ENCODE data around the gene SPTBN2. TPM values are rescaled to one million over a fixed set of nuclear protein-coding genes. Genes with fewer than 3 reads are reported as not detected.

The SPTBN2 gene
- total and polyA plus RNA-seq, 2 of the 4 experiments (the other 2 are of a cell fraction), result 0.18 to 0.41 TPM

DNA sequence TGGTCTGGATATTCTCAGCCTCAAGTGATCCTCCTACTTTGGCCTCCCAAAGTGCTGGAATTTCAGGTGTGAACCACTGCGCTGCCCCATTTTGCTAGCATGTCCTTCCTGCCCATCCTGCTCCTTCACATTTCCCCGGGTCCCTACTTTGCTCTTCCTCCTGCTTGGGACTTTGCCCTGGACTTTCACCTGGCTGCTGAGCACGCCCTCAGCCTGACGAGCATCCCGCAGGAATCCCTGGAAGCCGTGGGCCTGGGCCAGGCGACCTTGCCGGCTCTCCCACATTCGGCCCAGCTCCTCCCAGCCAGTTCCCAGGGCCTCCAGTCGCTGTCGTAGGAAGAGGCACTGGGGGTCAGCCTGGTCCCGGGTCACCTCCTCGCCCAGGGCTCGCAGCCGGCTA lies 28.7 kb downstream of the SPTBN2 start:
- no peak overlapping the region for H3K23ac ChIP-seq (ENCODE audit: low read depth, low read length)
- H3K9ac ChIP-seq (ENCODE audit: low read depth, low read length), result no peak overlapping the region
- no peak overlapping the region for H3K18ac ChIP-seq (ENCODE audit: low read depth, low read length)
- no peak for TF ChIP-seq FOS (IDR thresholded peaks at IDR 0.05; ENCODE audit: low read depth, low read length)
- TF ChIP-seq MAFK (IDR thresholded peaks at IDR 0.05; ENCODE audit: low read depth, low read length), result no peak
- TF ChIP-seq RAD21 (IDR thresholded peaks at IDR 0.05; ENCODE audit: low read length), result no peak
- TF ChIP-seq CHD1 (IDR thresholded peaks at IDR 0.05; ENCODE audit: low read depth, low read length), result no peak
- TF ChIP-seq CEBPB (IDR thresholded peaks at IDR 0.05; ENCODE audit: low read depth, low read length), result no peak
- TF ChIP-seq RCOR1 (IDR thresholded peaks at IDR 0.05; ENCODE audit: insufficient replicate concordance, low read length), result no peak
- TF ChIP-seq, protein P1, sequence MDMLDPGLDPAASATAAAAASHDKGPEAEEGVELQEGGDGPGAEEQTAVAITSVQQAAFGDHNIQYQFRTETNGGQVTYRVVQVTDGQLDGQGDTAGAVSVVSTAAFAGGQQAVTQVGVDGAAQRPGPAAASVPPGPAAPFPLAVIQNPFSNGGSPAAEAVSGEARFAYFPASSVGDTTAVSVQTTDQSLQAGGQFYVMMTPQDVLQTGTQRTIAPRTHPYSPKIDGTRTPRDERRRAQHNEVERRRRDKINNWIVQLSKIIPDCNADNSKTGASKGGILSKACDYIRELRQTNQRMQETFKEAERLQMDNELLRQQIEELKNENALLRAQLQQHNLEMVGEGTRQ (IDR thresholded peaks at IDR 0.05; ENCODE audit: low read depth, low read length), result no peak
- DNase-seq (no peak), ATAC-seq (ENCODE audit: low read depth) (no peak)
- in situ Hi-C loops (cut with MboI; ENCODE audit: low sequenced_read_pairs), result no loop called here
- no peak overlapping the region for H3K14ac ChIP-seq (replicated peaks; ENCODE audit: low read depth, low read length)
- no peak overlapping the region for H4K8ac ChIP-seq (ENCODE audit: low read depth in 2 of 2, low read length in 2 of 2)
- H4K5ac ChIP-seq (ENCODE audit: low read depth, low read length), result no peak overlapping the region
- no peak overlapping the region for H3K4me2 ChIP-seq (ENCODE audit: low read depth, low read length)
- H3K79me1 ChIP-seq (ENCODE audit: low read depth in 1 of 2, low read length in 2 of 2), result no peaks in the 10 kb centered on the region
- no TSS peak for BruUV-seq (replicated peaks)
- no peak overlapping the region for H2BK5ac ChIP-seq (ENCODE audit: low read depth, low read length, poor library complexity, severe bottlenecking)
- peaks cover 7% of the 10 kb centered on the region for H3K9me3 ChIP-seq (ENCODE audit: control insufficient read depth, insufficient read depth, low read length)
- intact Hi-C loops (cut with micrococcal nuclease), result no loop called here
- no peak overlapping the region for H3K56ac ChIP-seq (ENCODE audit: extremely low read depth, insufficient read depth, low read length)
- 96% methylated on average over 12 of the region's 15 CpGs; no CpG with 5 or more reads in 1 of the 2 experiments for WGBS, 2 experiments (ENCODE audit: extremely low coverage in 2 of 2, insufficient read length in 1 of 2)
- no peak overlapping the region for H2BK120ac ChIP-seq (ENCODE audit: low read depth, low read length)
- H3K27me3 ChIP-seq (ENCODE audit: control insufficient read depth, insufficient read depth, low read length), result no peaks in the 10 kb centered on the region; the same call in 1 of the 2 replicates
- H2AFZ ChIP-seq (replicated peaks; ENCODE audit: low read length, poor library complexity), result no peak overlapping the region
- dilution Hi-C loops (cut with HindIII; ENCODE audit: low sequenced_read_pairs, unreplicated experiment), result no loop called here
- no peaks in the 10 kb centered on the region for H3K9me1 ChIP-seq (ENCODE audit: insufficient read depth, low read length)
- H2AK9ac ChIP-seq (replicated peaks; ENCODE audit: low read depth, low read length, poor library complexity), result no peak overlapping the region
- H2AK5ac ChIP-seq (ENCODE audit: low read depth, low read length), result no peak overlapping the region
- no peaks in the 10 kb centered on the region for H3K4me1 ChIP-seq (ENCODE audit: control insufficient read depth, insufficient read depth, low read length)
- H2BK20ac ChIP-seq (ENCODE audit: low read depth, low read length), result no peak overlapping the region
- ChIA-PET POLR2A (ENCODE audit: unreplicated experiment) (no interaction called here), CTCF (no interaction called here)
- no peak overlapping the region for H2BK15ac ChIP-seq (ENCODE audit: low read depth, low read length)
- no peaks in the 10 kb centered on the region for H3K36me3 ChIP-seq (ENCODE audit: control insufficient read depth, insufficient read depth, low read length)
- H3K4ac ChIP-seq (ENCODE audit: low read depth, low read length), result no peak overlapping the region
- no peaks in the 10 kb centered on the region for H4K20me1 ChIP-seq (ENCODE audit: insufficient read depth, low read length)
- no peak overlapping the region for H3K4me3 ChIP-seq (ENCODE audit: insufficient read depth, low read depth, low read length)
- H4K91ac ChIP-seq (ENCODE audit: insufficient read depth, low read depth, low read length), result no peak overlapping the region
- H3K27ac ChIP-seq (ENCODE audit: insufficient read depth, low read length), result no peak overlapping the region
